Measurements from ENCODE around the gene DTNBP1.
"Not testable (repeated sequence)": the region's sequence is repeated elsewhere in the genome, so short reads cannot be mapped to it uniquely, and the experiment has no call there.

The DTNBP1 gene

DNA sequence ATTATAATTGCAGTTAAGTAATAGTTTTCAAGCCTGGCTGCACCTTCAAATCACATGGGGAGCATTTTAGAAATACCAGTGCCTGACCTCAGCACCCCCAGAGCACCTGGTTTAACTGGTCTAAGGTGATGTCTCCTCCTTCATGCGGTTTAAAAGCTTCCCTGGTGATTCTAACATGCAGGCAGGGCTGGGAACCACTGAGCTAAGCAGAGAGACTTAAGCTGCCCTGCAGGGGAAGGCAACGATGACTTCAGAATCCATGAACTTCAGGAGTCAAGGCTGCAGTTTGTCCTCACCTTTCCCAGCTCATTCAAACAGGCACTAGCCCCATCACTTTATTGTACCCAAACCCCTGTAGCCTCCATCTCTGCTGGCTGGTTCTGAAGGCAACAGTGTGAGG is 6.1 kb upstream of the DTNBP1 start:
- no peak for DNase-seq (ENCODE audit: low read depth in 2 of 2)

DNA sequence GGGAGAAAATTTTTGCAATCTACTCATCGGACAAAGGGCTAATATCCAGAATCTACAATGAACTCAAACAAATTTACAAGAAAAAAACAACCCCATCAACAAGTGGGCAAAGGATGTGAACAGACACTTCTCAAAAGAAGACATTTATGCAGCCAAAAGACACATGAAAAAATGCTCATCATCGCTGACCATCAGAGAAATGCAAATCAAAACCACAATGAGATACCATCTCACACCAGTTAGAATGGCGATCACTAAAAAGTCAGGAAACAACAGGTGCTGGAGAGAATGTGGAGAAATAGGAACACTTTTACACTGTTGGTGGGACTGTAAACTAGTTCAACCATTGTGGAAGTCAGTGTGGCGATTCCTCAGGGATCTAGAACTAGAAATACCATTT is 4.1 kb upstream of the DTNBP1 start:
- not testable (repeated sequence) for DNase-seq (ENCODE audit: low read depth in 2 of 2)

DNA sequence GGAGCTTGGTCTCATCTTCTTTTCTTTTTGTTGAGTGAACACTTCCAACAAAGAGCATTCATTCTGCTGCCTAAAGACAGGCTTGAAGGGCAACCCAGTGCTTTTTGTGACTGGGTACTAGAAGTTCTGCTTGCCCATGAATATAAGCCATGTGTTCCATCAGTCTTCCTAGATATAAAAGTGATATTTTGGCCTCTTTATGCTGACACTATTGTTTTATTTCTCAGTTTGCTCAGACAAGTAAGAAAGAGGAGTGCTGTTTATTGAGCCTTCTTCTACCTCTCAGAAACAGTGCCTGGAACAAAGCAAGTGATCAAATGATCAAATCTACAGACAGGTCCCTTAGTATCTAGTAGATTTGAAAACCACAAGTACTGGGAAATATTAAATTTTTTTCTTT is 2.4 kb upstream of the DTNBP1 start:
- DNase-seq (ENCODE audit: low read depth in 2 of 2) = no peak

DNA sequence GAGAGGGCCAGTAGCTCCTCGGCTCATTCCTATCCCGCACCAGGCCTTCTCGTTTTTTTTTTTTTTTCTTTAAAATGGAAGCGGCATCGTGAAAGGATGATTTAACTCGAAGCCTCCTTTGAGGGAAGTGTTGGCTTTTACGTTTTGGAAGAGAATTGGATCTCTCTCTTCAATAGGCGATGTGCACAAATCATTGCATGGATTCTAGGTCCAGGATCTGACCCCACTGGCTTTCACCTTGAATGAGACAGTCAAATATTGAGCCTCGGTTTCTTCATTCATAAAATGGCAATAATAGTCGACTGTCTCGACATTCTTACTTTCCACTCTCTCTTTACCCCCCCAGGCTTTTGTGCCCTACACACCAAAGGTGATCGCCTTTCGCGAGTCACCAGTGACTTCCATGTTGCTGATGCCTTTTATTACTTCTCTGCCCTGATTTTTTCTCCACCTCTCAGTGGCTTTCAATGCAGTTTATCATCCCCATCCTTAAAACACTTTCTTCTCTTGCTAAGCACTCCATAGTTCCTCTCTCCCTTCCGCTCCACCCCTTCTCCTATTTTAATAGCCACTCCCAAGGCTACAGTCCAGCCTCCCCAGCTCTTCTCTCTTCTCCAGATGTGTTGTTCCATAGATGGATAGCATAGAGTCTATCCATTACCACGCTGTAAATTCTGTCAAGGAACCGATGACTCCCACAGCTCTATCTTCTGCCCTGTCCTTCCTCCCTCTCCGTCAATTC is 473 bp upstream of the DTNBP1 start:
- DNase-seq (ENCODE audit: low read depth in 2 of 2) = no peak

DNA sequence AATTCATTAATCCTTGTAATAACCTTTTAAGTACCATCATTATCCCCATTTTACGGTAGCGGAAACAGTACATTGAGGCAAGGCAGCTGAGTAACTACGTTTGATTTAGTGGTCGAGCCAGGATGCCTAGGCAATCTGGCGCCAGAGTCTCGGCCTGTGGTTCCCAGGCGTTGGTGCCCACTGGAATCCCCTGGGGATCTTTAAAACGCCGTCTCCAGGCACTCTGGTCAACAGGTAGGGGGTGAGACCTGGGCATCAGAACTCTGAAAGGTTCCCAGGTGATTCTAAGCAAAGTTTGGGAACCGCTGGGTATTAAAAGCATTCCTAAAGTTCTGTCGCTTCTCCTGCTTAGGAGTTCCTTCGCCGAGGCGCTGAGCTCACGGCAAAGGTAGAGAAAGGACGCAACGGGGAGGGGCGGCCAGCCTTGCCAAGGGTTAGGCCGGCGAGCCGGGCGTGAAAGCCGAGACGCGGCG is 939 bp downstream of the DTNBP1 start:
- DNase-seq (ENCODE audit: low read depth in 2 of 2) = no peak

DNA sequence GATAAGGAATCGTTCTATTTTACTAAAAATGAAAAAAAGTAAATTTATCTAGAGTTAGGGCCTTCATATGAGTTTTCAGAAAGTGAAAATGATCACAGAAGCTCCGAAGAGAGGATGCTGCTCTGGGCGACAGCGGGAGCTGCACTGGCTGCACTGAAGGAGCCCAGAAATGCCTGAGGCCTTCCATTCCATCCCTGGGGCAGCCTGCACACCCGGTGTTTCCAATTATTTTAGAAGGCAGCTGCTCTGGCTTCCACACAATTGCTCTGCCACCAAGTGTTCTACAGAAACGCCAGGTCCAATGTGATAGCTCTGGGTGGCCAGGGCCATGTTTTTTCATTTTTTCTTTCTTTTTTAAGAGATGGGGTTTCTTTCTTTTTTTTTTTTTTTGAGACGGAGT is 3.6 kb downstream of the DTNBP1 start:
- no peak for DNase-seq (ENCODE audit: low read depth in 2 of 2)

DNA sequence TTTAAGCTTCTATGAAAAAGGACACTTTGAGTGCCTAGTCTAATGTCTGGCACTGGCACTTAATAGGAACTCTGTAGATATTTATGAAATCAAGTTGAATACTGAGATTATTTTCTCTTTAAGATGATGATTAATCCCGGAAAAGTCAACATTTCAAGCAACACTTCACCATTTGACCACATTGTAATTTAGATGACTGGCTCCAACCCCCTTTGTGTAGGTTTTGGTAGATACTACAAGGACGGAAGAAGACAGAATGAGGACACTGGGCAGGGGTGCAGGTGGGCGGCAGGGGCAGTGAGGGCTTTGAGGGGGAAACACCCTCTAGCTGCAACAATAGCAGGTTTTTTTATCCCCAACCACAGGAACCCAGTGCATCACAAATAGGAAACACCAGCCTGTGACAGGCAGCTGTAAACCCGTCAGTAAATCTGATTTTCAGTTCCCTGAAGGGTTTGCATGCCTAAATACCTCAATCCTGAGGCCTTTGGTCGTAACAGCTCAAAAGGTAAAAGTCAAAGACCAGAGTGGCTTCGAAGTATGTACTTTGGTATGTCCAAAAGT is 4.6 kb downstream of the DTNBP1 start:
- no peak for DNase-seq (ENCODE audit: low read depth in 2 of 2)

DNA sequence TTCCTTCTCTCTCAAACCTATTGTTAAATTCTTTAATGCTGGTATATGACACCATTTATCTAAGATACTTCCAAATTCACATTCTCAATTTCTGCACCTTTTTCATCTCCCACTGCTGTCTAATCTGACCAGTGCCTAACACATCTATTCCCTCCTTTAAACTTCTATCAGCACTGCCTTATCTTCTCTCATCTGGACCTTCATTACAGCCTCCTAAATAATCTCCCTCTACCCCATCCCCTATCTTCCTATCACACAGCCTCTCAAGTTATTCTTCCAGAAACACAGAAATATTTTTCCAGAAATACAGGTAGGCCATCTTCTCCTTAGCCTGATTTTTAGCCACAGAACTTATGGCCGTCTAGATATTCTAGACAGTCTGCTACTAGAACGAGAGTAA is 5.5 kb downstream of the DTNBP1 start:
- no peak for DNase-seq (ENCODE audit: low read depth in 2 of 2)

DNA sequence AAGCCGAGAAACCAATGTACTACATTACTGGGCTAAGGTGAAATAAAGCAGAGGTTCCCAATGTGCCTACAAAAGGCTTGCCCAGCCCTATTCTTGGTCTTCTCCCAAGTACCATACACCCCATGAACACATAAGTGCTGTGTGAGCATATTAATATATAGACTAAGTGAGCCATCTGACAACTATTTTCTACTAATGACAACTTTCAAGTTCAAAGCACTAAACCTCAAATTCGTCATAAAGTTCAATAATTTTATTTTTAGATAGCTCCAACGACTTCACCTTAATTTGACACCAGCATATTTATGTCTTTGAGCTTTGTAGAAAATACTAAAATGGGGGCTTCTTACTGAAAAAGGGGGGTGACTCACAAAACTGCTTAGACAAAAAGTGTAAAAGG is 6.7 kb downstream of the DTNBP1 start:
- no peak for DNase-seq (ENCODE audit: low read depth in 2 of 2)

- no peak for DNase-seq (ENCODE audit: low read depth in 2 of 2)
Measured at GRCh38 chr6:15654250-15654649, 8.6 kb downstream of the DTNBP1 start.

DNA sequence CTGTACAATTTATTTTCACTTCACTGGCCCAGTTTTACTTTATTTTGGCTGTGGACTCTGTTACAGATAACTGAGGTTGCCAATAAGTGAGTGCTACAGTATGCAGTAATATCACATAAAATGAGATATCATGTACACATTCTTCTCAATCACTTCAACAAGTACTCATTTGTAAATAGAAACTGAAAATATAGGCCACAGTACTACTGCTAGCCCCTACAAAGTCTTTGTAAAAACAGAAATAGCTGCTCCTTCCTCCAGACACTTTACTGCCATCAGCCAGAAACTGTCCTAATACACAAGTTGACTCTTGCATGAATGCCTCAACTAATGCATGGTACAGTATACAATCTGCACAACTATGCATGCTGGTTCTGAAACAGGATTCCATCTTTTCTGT is 9.2 kb downstream of the DTNBP1 start:
- DNase-seq (ENCODE audit: low read depth in 2 of 2) = no peak

GRCh38 chr6:15650004-15650559 is 12.7 kb downstream of the DTNBP1 start:
- not testable (repeated sequence) for DNase-seq (ENCODE audit: low read depth in 2 of 2)

DNA sequence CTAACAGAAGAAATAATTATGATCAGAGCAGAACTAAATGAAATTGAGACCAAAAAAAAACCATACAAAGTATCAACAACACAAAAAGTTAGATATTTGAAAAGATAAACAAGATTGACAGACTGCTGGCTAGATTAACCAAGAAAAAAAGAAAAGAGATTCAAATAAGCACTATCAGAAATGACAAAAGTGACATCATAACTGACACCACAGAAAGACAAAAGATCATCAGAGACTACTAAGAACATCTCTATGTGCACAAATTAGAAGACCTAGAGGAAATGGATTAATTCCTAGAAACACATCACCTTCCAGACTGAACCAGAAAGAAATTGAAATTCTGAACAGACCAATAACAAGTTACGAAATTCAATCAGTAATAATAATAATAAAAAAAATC is 17.9 kb downstream of the DTNBP1 start:
- DNase-seq (ENCODE audit: low read depth in 2 of 2) = no peak

GRCh38 chr6:15643542-15643941 is 19.3 kb downstream of the DTNBP1 start:
- no peak for DNase-seq (ENCODE audit: low read depth in 2 of 2)

DNA sequence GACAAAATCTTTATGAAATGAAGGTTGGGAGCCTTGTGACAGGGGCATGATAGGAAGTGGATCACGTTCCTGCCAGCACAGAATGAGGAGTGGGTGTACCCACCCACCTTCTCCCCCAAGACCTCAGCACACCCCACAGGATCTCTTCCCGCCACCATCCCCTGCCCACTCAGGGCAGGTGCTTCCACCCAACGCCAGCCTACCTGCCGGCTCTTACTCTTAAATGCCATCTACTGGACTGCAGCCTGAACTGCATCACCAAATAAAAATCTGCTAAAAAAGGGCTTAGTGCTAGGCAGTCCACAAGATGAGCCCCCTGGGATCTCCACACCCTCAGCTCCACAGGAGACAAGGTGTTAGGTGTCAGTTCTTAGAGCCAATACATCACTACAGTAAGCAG is 20.6 kb downstream of the DTNBP1 start:
- no peak for DNase-seq (ENCODE audit: low read depth in 2 of 2)

GRCh38 chr6:15638373-15638772 is 24.5 kb downstream of the DTNBP1 start:
- DNase-seq (ENCODE audit: low read depth in 2 of 2) = no peak

GRCh38 chr6:15631432-15631831 is 31.4 kb downstream of the DTNBP1 start:
- no peak for DNase-seq (ENCODE audit: low read depth in 2 of 2)

- no peak for DNase-seq (ENCODE audit: low read depth in 2 of 2)
Measured at GRCh38 chr6:15630202-15630601, 32.6 kb downstream of the DTNBP1 start.

DNA sequence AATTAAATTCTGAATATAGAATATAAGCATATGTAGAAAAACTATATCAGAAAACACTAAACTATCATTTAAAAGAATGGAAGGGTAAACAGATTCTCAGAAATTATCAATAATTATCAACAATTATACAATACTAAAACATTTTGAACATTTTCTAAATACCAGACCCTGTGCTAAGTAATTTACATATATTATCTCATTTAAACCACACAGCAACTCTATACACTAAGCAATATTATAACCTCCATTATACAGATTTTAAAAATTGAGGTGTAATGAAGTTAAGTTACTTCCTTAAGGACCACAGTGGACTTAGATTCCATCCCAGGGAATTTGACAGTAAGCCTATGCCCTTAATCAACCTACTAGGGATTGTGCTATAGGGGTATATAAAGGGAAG is 33.3 kb downstream of the DTNBP1 start:
- no peak for DNase-seq (ENCODE audit: low read depth in 2 of 2)

DNA sequence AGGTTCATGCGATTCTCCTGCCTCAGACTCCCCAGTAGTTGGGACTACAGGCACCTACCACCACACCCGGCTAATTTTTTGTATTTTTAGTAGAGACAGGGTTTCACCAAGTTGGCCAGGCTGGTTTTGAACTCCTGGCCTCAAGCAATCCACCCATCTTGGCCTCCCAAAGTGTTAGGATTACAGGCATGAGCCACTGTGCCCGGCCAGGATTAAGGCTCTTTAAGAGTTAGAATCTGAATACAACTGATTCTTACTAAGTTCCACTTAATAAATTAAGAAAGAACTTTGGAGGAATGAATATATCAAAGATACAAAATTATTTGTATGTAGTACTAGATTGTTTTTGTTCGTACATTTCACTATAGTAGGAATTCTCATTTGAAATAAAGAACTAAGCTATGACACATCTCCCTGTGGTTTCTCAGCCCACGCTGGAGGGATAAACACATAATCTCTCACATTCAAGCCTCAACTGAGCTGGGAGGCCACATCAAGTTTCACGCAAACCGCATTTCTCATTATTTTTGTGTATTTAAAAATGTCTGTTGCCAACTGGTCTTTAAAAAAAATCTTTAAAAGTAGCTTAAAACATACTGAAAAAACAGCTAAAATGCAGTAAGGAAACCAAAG is 34.2 kb downstream of the DTNBP1 start:
- peak in 1 of 2 donors; percentile 14 for DNase-seq (ENCODE audit: low read depth in 2 of 2)

- no peak for DNase-seq (ENCODE audit: low read depth in 2 of 2)
Measured at GRCh38 chr6:15627821-15628220, 35.0 kb downstream of the DTNBP1 start.

- no peak for DNase-seq (ENCODE audit: low read depth in 2 of 2)
Measured at GRCh38 chr6:15626878-15627674, 35.8 kb downstream of the DTNBP1 start.
